SK-N-SH treated with all-trans-retinoic acid at 6 μM for 48 hours (cell line): ENCODE results near the gene MAP3K3.

ENCODE experiments used
- ATAC-seq: fragments of 200-7000 bp; cut with Tn5 transposase; 3 replicates; pipeline ENCODE4 v1.9.1; 2020; ENCODE audit warnings: mild to moderate bottlenecking, moderate library complexity
- ARNTL ChIP-seq: fragments of 450-650 bp; formaldehyde crosslinking; IDR thresholded peaks from 2 replicates; pipeline ENCODE4 v1.5.0; 2020; ENCODE audit warnings: low read depth, mild to moderate bottlenecking, moderate library complexity, borderline replicate concordance
- BACH2 ChIP-seq: fragments of 250-450 bp; sonication (Bioruptor Pico); IDR thresholded peaks from 2 replicates; pipeline ENCODE4 v1.9.0; 2021; ENCODE audit warnings: mild to moderate bottlenecking, borderline replicate concordance
- CREB5 ChIP-seq: fragments of 250-450 bp; sonication (Bioruptor Pico); IDR thresholded peaks from 2 replicates; pipeline ENCODE4 v1.5.1; 2020; ENCODE audit warnings: low read depth, mild to moderate bottlenecking, moderate library complexity
- CSDC2 ChIP-seq: fragments of 250-450 bp; sonication (Bioruptor Pico); IDR thresholded peaks from 2 replicates; pipeline ENCODE4 v1.5.0; 2020; ENCODE audit warnings: mild to moderate bottlenecking, moderate library complexity
- CSRNP3 ChIP-seq: fragments of 250-450 bp; sonication (Bioruptor Pico); IDR thresholded peaks from 2 replicates; pipeline ENCODE4 v1.5.1; 2021; ENCODE audit warnings: mild to moderate bottlenecking, moderate library complexity
- ESRRG ChIP-seq: fragments of 250-450 bp; sonication (Bioruptor Pico); IDR thresholded peaks from 2 replicates; pipeline ENCODE4 v1.6.1; 2021; ENCODE audit warnings: mild to moderate bottlenecking
- GLIS3 ChIP-seq: fragments of 250-450 bp; sonication (Bioruptor Pico); IDR thresholded peaks from 2 replicates; pipeline ENCODE4 v1.5.0; 2020; ENCODE audit warnings: mild to moderate bottlenecking, moderate library complexity
- ISL1 ChIP-seq: fragments of 250-450 bp; sonication (Bioruptor Pico); IDR thresholded peaks from 2 replicates; pipeline ENCODE4 v2.1.2; 2022; ENCODE audit warnings: mild to moderate bottlenecking, moderate library complexity
- OSR1 ChIP-seq: fragments of 250-450 bp; sonication (Bioruptor Pico); IDR thresholded peaks from 2 replicates; pipeline ENCODE4 v1.8.0; 2022; ENCODE audit warnings: moderate library complexity, mild to moderate bottlenecking, inconsistent platforms
- PATZ1 ChIP-seq: fragments of 250-450 bp; sonication (Bioruptor Pico); IDR thresholded peaks from 2 replicates; pipeline ENCODE4 v1.8.0; 2020; ENCODE audit warnings: mild to moderate bottlenecking, moderate library complexity, borderline replicate concordance
- POU6F1 ChIP-seq: fragments of 250-450 bp; sonication (Bioruptor Pico); IDR thresholded peaks from 2 replicates; pipeline ENCODE4 v1.8.0; 2021; ENCODE audit warnings: low read depth, mild to moderate bottlenecking, moderate library complexity, borderline replicate concordance
- PPARA ChIP-seq: fragments of 250-450 bp; sonication (Bioruptor Pico); IDR thresholded peaks from 2 replicates; pipeline ENCODE4 v1.5.0; 2020; ENCODE audit warnings: mild to moderate bottlenecking, borderline replicate concordance
- RARB ChIP-seq: fragments of 250-450 bp; sonication (Bioruptor Pico); IDR thresholded peaks from 2 replicates; pipeline ENCODE4 v1.8.0; 2021; ENCODE audit warnings: mild to moderate bottlenecking, moderate library complexity
- SNAI2 ChIP-seq: fragments of 250-450 bp; sonication (Bioruptor Pico); IDR thresholded peaks from 2 replicates; pipeline ENCODE4 v1.5.0; 2020; ENCODE audit warnings: mild to moderate bottlenecking, moderate library complexity
- TOX ChIP-seq: fragments of 250-450 bp; sonication (Bioruptor Pico); IDR thresholded peaks from 2 replicates; pipeline ENCODE4 v1.8.0; 2021; ENCODE audit warnings: mild to moderate bottlenecking, moderate library complexity, borderline replicate concordance
- TSHZ2 ChIP-seq: fragments of 250-450 bp; sonication (Bioruptor Pico); IDR thresholded peaks from 2 replicates; pipeline ENCODE4 v1.5.0; 2020; ENCODE audit warnings: mild to moderate bottlenecking, moderate library complexity
- ZC3H10 ChIP-seq: fragments of 250-450 bp; sonication (Bioruptor Pico); IDR thresholded peaks from 2 replicates; pipeline ENCODE4 v1.5.1; 2021; ENCODE audit warnings: mild to moderate bottlenecking, moderate library complexity
- ZFP30 ChIP-seq: fragments of 450-650 bp; formaldehyde crosslinking; IDR thresholded peaks from 2 replicates; pipeline ENCODE4 v1.5.0; 2022; ENCODE audit warnings: mild to moderate bottlenecking, moderate library complexity
- ZNF565 ChIP-seq: fragments of 450-650 bp; formaldehyde crosslinking; conservative IDR thresholded peaks from 2 replicates; pipeline ENCODE4 v1.5.0; 2020; ENCODE audit warnings: low read depth, mild to moderate bottlenecking, moderate library complexity
- ZNF70 ChIP-seq: fragments of 450-650 bp; formaldehyde crosslinking; IDR thresholded peaks from 2 replicates; pipeline ENCODE4 v1.5.0; 2020; ENCODE audit warnings: mild to moderate bottlenecking, moderate library complexity
- ZNF8 ChIP-seq: fragments of 450-650 bp; formaldehyde crosslinking; IDR thresholded peaks from 2 replicates; pipeline ENCODE4 v1.5.0; 2020; ENCODE audit warnings: mild to moderate bottlenecking, moderate library complexity

MAP3K3 gene

GRCh38 chr17:63740464-63741142 is 118.4 kb downstream of the MAP3K3 start:
- TF ChIP-seq CSRNP3 (CRISPR knock-in tag) (no peak), SNAI2 (no peak), RARB (CRISPR knock-in tag) (no peak)
- TF ChIP-seq, all 23 proteins: peak for 0

GRCh38 chr17:63741143-63741407 is 118.9 kb downstream of the MAP3K3 start:
- ATAC-seq = peak; percentile 41
- TF ChIP-seq OSR1 (no peak), ZNF70 (CRISPR knock-in tag) (no peak), ESRRG (CRISPR knock-in tag) (no peak), ARNTL (CRISPR knock-in tag) (no peak), ZNF565 (no peak), PPARA (CRISPR knock-in tag) (no peak), SNAI2 (no peak), CREB5 (CRISPR knock-in tag) (no peak), GLIS3 (CRISPR knock-in tag) (no peak), ZNF8 (no peak), CSDC2 (CRISPR knock-in tag) (no peak), POU6F1 (no peak), BACH2 (no peak), RARB (CRISPR knock-in tag) (no peak), ZFP30 (CRISPR knock-in tag) (no peak), ISL1 (CRISPR knock-in tag) (no peak), CSRNP3 (CRISPR knock-in tag) (no peak), ZC3H10 (CRISPR knock-in tag) (no peak), TSHZ2 (CRISPR knock-in tag) (no peak)

More at GRCh38 chr17:63740464-63741142, 118.4 kb downstream of the MAP3K3 start:
- no peak; the same call in 2 of the 3 replicates for ATAC-seq

GRCh38 chr17:63741408-63742173 is 119.4 kb downstream of the MAP3K3 start, which contains the start of gene STRADA:
STRADA (minus strand) TSS chr17:63741799; CDS start chr17:63728369, 13,430 bp downstream.
- peak; percentile 96 for ATAC-seq
- TF ChIP-seq ZNF8 (no peak), CSRNP3 (CRISPR knock-in tag) (peak; percentile 17; the same call in 1 of the 2 replicates), ESRRG (CRISPR knock-in tag) (no peak), PPARA (CRISPR knock-in tag) (no peak), ZNF70 (CRISPR knock-in tag) (0 out of 2 replicates have a peak, but pooled peaks have one; percentile 11), PATZ1 (CRISPR knock-in tag) (no peak), TOX (no peak), POU6F1 (no peak), ARNTL (CRISPR knock-in tag) (no peak), CSDC2 (CRISPR knock-in tag) (no peak)
